GM21619 (cell line): ENCODE results near the gene ZNF83.
"Not testable (repeated sequence)": the region's sequence is repeated elsewhere in the genome, so short reads cannot be mapped to it uniquely, and the experiment has no call there.

Experiments used
- ATAC-seq: cut with Tn5 transposase; IDR thresholded peaks from one replicate; pipeline ENCODE4 v1.9.1; 2021; ENCODE audit not compliant: unreplicated experiment

The ZNF83 gene

GRCh38 chr19:52640916-52641315, 2.8 kb upstream of the ZNF83 start:
- ATAC-seq = no peak

GRCh38 chr19:52639996-52640395, 1.8 kb upstream of the ZNF83 start:
- no peak for ATAC-seq

GRCh38 chr19:52638601-52639000, 446 bp upstream of the ZNF83 start:
- ATAC-seq = peak; percentile 14

GRCh38 chr19:52635786-52636570, 2.2 kb downstream of the ZNF83 start:
- no peak for ATAC-seq

- ATAC-seq = not testable (repeated sequence)
These were observed 10.7 kb downstream of the ZNF83 start for GRCh38 chr19:52627441-52627840.

- ATAC-seq = no peak
These were observed 11.2 kb downstream of the ZNF83 start for GRCh38 chr19:52626915-52627314.

GRCh38 chr19:52622261-52622660, 15.9 kb downstream of the ZNF83 start:
- no peak for ATAC-seq

GRCh38 chr19:52621376-52621775, 16.8 kb downstream of the ZNF83 start:
- no peak for ATAC-seq

GRCh38 chr19:52613299-52613906, 24.8 kb downstream of the ZNF83 start:
- ATAC-seq = no peak

- ATAC-seq = no peak
These were observed 34.5 kb downstream of the ZNF83 start for GRCh38 chr19:52603558-52604207.

GRCh38 chr19:52602941-52603340, 35.2 kb downstream of the ZNF83 start:
- no peak for ATAC-seq

GRCh38 chr19:52601974-52602366, 36.2 kb downstream of the ZNF83 start:
- ATAC-seq = not testable (repeated sequence)

GRCh38 chr19:52601025-52601973, 36.9 kb downstream of the ZNF83 start:
- ATAC-seq = peak; percentile 90

GRCh38 chr19:52600639-52601024, 37.5 kb downstream of the ZNF83 start:
- peak; percentile 17 for ATAC-seq

- no peak for ATAC-seq
These were observed 38.9 kb downstream of the ZNF83 start for GRCh38 chr19:52599241-52599640.

- not testable (repeated sequence) for ATAC-seq
These were observed 44.7 kb downstream of the ZNF83 start for GRCh38 chr19:52593441-52593840.

- no peak for ATAC-seq
These were observed 45.9 kb downstream of the ZNF83 start for GRCh38 chr19:52592301-52592700.

GRCh38 chr19:52590728-52591127, 47.4 kb downstream of the ZNF83 start:
- no peak for ATAC-seq

- no peak for ATAC-seq
These were observed 52.6 kb downstream of the ZNF83 start for GRCh38 chr19:52585604-52586003.

- ATAC-seq = no peak
These were observed 53.3 kb downstream of the ZNF83 start for GRCh38 chr19:52584736-52585440.
